HepG2 (cell line): ENCODE results near the gene TMEM222. TPM values are rescaled to one million over a fixed set of nuclear protein-coding genes. Genes with fewer than 3 reads are reported as not detected.

Source experiments
- ARNT2 ChIP-seq: sonication (generic); formaldehyde crosslinking; IDR thresholded peaks from 2 replicates; pipeline ENCODE4 v1.8.0; 2022; ENCODE audit warnings: mild to moderate bottlenecking, low read depth, missing genetic modification reagents, moderate library complexity
- KDM2A ChIP-seq: sonication (generic); formaldehyde crosslinking; IDR thresholded peaks from 2 replicates; pipeline ENCODE4 v1.4.0; 2020; ENCODE audit warnings: low read depth, missing genetic modification reagents, borderline replicate concordance
- ZNF747 ChIP-seq: sonication (generic); formaldehyde crosslinking; IDR thresholded peaks from 2 replicates; pipeline ENCODE4 v1.8.1; 2023; ENCODE audit warnings: missing genetic modification reagents, mild to moderate bottlenecking, borderline replicate concordance
- polyA plus RNA-seq, 8 experiments: library from polyadenylated mRNA; depleted of rRNA in 3 of 8; stranded (reverse) in 7 of 8; unstranded in 1 of 8; fragments of >200 nt; fragmentation: Illumina TruSeq in 4 of 8; extraction: Trizol in 4 of 8; gene quantifications; 2 replicates each; pipeline versions ENCODE4 v1.2.1 to v1.2.3, GENCODE V29; 2011 to 2016; ENCODE audit warnings: low read depth in 4 of 8, missing spikeins in 1 of 8, mixed read lengths in 1 of 8; ENCODE audit not compliant: insufficient read depth in 1 of 8
- total RNA-seq, 5 experiments: library from RNA; depleted of rRNA; stranded (reverse); fragments of >200 nt; fragmentation: Illumina TruSeq; extraction: Trizol; gene quantifications; 2 replicates each; pipeline ENCODE4 v1.2.3, GENCODE V29; 2016; ENCODE audit warnings: low read depth in 1 of 5
- TF ChIP-seq, protein P1 (sequence below): sonication (generic); formaldehyde crosslinking; IDR thresholded peaks from 2 replicates; pipeline ENCODE4 v1.5.0; 2020; ENCODE audit warnings: missing genetic modification reagents, mild to moderate bottlenecking, borderline replicate concordance
- TF ChIP-seq, protein P2 (sequence below): sonication (generic); formaldehyde crosslinking; IDR thresholded peaks from 2 replicates; pipeline ENCODE4 v1.4.0; 2020; ENCODE audit warnings: mild to moderate bottlenecking, missing genetic modification reagents
- TF ChIP-seq, protein P3 (sequence below): sonication (generic); formaldehyde crosslinking; IDR thresholded peaks from 2 replicates; pipeline ENCODE4 v1.5.0; 2020; ENCODE audit warnings: mild to moderate bottlenecking, missing genetic modification reagents
- TF ChIP-seq, protein P4 (sequence below): sonication (generic); formaldehyde crosslinking; IDR thresholded peaks from 2 replicates; pipeline ENCODE4 v1.4.0; 2020; ENCODE audit warnings: mild to moderate bottlenecking, missing genetic modification reagents

Gene TMEM222
- total and polyA plus RNA-seq, 2 of the 13 experiments (the other 11 are each of a cell fraction or from before 2014, with no cell fraction given), result 22.7 to 29.6 TPM

DNA sequence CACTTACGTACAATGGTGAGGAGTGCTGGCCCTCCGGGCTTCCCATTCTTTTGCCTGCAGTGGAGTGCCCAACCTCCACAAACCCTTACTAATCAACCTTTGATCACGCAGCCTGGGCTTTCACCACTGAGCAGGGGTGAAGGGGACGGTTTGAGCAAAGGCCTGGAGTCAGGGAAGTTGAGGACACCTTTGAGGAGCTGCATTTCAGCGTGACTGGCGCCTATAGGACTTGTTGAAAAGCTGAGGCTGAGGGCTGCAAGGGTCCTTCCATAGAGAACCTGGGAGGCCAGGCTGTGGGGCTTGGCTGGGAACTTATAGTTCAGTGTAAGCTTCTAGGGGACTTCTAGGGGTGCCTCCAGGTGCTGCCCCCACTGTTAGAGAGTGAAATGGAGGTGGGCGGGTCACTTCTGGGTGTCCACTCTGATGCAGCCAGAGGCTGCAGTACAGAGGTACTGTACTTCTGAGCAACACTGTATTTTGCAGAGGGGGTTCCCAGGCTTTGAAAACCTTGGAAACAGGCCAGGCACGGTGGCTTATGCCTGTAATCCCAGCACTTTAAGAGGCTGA lies 29.7 kb downstream of the TMEM222 start (continued):
- TF ChIP-seq, protein P1, sequence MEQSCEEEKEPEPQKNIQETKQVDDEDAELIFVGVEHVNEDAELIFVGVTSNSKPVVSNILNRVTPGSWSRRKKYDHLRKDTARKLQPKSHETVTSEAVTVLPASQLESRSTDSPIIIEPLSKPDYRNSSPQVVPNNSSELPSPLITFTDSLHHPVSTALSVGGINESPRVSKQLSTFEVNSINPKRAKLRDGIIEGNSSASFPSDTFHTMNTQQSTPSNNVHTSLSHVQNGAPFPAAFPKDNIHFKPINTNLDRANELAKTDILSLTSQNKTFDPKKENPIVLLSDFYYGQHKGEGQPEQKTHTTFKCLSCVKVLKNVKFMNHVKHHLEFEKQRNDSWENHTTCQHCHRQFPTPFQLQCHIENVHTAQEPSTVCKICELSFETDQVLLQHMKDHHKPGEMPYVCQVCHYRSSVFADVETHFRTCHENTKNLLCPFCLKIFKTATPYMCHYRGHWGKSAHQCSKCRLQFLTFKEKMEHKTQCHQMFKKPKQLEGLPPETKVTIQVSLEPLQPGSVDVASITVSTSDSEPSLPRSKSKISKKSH (CRISPR knock-in tag), result 0 out of 2 replicates have a peak, but pooled peaks have one; percentile 23
- TF ChIP-seq ARNT2 (0 out of 2 replicates have a peak, but pooled peaks have one; percentile 44), ZNF747 (no peak), KDM2A (peak; percentile 10; the same call in 1 of the 2 replicates)
- TF ChIP-seq, protein P2, sequence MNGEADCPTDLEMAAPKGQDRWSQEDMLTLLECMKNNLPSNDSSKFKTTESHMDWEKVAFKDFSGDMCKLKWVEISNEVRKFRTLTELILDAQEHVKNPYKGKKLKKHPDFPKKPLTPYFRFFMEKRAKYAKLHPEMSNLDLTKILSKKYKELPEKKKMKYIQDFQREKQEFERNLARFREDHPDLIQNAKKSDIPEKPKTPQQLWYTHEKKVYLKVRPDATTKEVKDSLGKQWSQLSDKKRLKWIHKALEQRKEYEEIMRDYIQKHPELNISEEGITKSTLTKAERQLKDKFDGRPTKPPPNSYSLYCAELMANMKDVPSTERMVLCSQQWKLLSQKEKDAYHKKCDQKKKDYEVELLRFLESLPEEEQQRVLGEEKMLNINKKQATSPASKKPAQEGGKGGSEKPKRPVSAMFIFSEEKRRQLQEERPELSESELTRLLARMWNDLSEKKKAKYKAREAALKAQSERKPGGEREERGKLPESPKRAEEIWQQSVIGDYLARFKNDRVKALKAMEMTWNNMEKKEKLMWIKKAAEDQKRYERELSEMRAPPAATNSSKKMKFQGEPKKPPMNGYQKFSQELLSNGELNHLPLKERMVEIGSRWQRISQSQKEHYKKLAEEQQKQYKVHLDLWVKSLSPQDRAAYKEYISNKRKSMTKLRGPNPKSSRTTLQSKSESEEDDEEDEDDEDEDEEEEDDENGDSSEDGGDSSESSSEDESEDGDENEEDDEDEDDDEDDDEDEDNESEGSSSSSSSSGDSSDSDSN, result 0 out of 2 replicates have a peak, but pooled peaks have one; percentile 5
- TF ChIP-seq, protein P3, sequence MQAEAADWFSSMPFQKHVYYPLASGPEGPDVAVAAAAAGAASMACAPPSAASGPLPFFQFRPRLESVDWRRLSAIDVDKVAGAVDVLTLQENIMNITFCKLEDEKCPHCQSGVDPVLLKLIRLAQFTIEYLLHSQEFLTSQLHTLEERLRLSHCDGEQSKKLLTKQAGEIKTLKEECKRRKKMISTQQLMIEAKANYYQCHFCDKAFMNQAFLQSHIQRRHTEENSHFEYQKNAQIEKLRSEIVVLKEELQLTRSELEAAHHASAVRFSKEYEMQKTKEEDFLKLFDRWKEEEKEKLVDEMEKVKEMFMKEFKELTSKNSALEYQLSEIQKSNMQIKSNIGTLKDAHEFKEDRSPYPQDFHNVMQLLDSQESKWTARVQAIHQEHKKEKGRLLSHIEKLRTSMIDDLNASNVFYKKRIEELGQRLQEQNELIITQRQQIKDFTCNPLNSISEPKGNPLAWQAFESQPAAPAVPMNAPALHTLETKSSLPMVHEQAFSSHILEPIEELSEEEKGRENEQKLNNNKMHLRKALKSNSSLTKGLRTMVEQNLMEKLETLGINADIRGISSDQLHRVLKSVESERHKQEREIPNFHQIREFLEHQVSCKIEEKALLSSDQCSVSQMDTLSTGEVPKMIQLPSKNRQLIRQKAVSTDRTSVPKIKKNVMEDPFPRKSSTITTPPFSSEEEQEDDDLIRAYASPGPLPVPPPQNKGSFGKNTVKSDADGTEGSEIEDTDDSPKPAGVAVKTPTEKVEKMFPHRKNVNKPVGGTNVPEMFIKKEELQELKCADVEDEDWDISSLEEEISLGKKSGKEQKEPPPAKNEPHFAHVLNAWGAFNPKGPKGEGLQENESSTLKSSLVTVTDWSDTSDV (CRISPR knock-in tag), result 0 out of 2 replicates have a peak, but pooled peaks have one; percentile 63
- TF ChIP-seq, protein P4, sequence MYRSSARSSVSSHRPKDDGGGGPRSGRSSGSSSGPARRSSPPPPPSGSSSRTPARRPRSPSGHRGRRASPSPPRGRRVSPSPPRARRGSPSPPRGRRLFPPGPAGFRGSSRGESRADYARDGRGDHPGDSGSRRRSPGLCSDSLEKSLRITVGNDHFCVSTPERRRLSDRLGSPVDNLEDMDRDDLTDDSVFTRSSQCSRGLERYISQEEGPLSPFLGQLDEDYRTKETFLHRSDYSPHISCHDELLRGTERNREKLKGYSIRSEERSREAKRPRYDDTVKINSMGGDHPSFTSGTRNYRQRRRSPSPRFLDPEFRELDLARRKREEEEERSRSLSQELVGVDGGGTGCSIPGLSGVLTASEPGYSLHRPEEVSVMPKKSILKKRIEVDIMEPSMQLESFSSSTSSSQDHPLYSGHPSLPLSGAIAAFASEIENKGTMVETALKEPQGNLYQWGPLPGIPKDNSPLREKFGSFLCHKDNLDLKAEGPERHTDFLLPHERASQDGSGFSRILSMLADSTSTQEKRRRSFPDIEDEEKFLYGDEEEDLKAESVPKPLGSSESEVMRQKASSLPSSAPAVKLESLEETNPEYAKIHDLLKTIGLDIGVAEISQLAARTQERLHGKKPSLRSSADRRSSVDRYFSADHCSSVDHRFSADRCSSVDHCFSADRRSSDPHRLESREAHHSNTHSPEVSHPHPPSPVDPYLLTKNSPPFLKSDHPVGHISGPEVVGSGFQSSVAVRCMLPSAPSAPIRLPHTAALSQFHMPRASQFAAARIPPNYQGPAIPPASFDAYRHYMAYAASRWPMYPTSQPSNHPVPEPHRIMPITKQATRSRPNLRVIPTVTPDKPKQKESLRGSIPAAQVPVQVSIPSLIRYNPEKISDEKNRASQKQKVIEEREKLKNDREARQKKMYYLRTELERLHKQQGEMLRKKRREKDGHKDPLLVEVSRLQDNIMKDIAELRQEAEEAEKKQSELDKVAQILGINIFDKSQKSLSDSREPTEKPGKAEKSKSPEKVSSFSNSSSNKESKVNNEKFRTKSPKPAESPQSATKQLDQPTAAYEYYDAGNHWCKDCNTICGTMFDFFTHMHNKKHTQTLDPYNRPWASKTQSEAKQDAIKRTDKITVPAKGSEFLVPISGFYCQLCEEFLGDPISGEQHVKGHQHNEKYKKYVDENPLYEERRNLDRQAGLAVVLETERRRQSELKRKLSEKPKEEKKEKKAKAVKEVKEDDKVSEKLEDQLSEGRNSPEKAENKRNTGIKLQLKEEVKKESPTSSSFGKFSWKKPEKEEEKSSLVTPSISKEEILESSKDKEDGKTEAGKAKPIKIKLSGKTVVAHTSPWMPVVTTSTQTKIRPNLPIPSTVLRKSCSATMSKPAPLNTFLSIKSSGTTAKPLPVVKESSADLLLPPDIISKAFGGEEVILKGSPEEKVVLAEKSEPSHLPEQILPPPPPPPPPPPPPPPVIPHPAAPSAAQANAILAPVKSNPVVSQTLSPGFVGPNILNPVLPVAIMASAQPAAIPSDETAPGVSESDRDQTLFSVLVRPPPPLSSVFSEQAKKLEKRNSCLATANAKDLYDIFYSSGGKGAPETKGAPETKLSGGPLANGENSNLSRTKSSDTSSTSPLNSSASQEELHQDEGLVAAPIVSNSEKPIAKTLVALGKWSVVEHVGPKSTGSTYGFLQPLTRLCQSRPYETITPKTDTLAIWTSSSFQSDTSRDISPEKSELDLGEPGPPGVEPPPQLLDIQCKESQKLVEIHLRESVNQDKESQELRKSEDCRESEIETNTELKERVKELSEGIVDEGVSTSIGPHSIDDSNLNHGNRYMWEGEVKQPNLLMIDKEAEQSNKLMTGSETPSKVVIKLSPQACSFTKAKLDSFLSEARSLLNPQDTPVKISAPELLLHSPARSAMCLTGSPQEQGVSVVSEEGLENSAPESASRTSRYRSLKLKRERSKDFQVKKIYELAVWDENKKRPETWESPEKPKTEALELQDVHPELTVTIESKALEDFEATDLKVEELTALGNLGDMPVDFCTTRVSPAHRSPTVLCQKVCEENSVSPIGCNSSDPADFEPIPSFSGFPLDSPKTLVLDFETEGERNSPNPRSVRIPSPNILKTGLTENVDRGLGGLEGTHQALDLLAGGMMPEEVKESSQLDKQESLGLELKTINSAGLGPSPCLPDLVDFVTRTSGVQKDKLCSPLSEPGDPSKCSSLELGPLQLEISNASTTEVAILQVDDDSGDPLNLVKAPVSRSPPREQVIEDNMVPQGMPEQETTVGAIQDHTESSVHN (CRISPR knock-in tag), result no peak
